Muscle of arm (tissue), 12 donors: ENCODE measurements around the gene AQR. TPM values are rescaled to one million over a fixed set of nuclear protein-coding genes. Genes with fewer than 3 reads are reported as not detected.
"Not testable (repeated sequence)": the region's sequence is repeated elsewhere in the genome, so short reads cannot be mapped to it uniquely, and the experiment has no call there.

Source experiments
- DNase-seq: peaks from one replicate; pipeline ENCODE4 v3.0.0-alpha.2; 2013
- polyA plus RNA-seq, 12 donors: library from polyadenylated mRNA; unstranded; fragments of 120-200 nt; gene quantifications; one replicate each; pipeline ENCODE4 v1.2.1, GENCODE V29; 2013; ENCODE audit not compliant: insufficient read length in 12 of 12

Gene AQR
- polyA plus RNA-seq, 12 donors, result 15.3 to 42.8 (median 21.7) TPM; not detected in 1

GRCh38 chr15:34970098-34970643 is 629 bp upstream of the AQR start:
- DNase-seq, result not testable (repeated sequence)

- DNase-seq, result no peak
Measured at GRCh38 chr15:34964277-34964676, 5.3 kb downstream of the AQR start.

- no peak for DNase-seq
Measured at GRCh38 chr15:34953851-34954250, 15.7 kb downstream of the AQR start.

DNA sequence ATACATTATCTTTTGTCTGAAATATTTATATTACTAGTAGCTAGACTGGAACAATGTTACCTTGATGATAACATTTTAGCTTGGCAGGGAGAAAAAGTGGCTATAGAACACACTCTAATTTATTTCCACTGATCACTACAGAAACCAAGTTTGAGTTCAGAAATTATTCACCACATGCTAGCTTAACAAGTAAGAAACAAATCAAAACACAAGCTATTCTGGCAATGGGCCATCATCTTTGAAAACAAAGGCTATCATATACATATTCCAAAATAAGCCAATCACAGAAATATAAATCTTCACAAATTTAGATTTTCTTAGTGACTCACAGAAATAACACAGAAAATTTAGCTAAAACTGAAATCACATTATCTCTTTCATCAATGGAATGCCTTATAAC is 17.1 kb downstream of the AQR start:
- DNase-seq, result no peak

DNA sequence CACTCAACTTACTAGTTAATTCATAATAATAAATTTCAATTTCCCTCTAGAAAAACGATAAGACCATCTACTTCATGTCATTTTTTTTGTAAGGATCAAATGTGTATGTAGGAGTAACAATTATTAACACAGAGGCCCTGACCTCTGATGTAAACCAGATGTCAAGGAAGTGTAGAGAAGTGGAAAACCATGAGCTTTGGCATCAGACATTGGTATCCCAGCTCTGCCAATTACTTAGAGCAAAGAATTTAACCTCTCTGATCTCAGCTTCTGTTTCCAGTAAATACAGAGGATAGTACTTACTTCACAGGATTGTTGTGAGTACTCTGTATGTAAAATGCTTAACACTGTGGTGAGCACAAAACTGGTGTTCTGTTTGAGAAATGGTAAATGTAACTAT is 17.5 kb downstream of the AQR start:
- DNase-seq, result no peak

GRCh38 chr15:34944936-34945335 is 24.6 kb downstream of the AQR start:
- no peak for DNase-seq

DNA sequence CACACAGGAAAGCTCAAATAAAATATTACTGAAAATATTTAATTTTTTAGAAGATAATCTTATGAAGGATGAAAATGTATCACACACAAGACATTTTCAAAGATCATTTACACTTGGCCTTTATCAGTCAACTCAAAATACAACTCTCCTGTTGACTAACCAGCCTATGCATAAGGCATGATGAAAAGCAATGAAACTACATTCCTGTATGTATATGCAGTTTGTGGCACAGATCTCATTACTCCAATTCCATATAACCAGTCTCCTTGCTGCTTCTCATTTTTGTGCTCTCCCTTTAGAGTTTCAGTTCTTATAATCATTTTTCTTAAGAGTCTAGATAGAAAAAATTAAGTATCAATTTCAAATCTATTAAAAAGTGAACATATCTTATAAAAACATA is 25.8 kb downstream of the AQR start:
- DNase-seq, result no peak

DNA sequence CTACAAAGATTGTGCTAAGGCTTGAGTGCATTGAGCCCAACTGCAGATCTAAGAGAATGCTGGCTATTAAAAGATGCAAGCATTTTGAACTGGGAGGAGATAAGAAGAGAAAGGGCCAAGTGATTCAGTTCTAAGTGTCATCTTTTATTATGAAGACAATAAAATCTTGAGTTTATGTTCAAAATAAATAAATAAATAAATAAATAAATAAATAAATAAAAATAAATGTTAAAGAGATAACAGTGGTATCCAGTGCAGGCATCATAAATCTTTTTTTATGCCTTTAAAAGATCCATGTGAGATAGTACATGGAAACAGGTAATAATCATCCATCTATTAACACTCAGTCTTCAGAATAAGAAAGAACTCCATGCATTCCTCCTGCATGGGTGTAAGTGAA is 26.3 kb downstream of the AQR start:
- not testable (repeated sequence) for DNase-seq

GRCh38 chr15:34942363-34942762 is 27.2 kb downstream of the AQR start:
- DNase-seq, result no peak

- no peak for DNase-seq
Measured at GRCh38 chr15:34941831-34942230, 27.7 kb downstream of the AQR start.

DNA sequence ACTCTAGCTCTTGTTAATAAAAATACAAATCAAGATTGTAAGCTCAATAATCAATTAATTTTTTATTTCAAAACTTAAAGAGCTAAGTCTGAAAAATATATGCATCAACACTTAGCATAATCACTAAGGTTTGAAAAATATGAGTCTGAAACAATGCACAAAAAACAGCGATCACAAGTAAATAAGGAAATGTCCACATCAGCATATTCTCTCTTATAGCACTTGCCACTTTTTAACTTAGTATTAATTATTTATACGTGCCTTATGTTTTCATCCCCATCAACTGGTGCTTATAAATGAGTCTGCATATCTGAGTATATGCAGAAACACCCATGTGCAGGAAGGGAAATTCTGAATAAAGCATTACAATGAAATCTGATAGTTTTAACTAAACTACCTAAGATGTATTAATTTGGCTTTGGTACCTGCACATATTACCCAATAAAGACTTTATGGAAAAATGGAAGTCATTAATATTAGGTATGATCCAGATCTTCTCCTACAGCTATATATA is 28.3 kb downstream of the AQR start:
- no peak for DNase-seq

- DNase-seq, result no peak
Measured at GRCh38 chr15:34933432-34933975, 36.0 kb downstream of the AQR start.

DNA sequence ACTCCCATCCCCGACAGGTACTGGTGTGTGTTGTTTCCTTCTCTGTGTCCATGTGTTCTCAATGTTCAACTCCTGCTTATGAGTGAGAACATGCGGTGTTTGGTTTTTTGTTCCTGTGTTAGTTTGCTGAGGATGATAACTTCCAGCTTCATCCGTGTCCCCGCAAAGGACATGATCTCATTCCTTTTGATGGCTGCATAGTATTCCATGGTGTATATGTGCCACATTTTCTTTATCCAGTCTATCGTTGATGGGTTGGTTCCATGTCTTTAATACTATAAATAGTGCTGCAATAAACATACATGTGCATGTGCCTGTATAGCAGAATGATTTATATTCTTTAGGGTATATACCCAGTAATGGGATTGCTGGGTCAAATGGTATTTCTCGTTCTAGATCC is 41.2 kb downstream of the AQR start:
- DNase-seq, result not testable (repeated sequence)

DNA sequence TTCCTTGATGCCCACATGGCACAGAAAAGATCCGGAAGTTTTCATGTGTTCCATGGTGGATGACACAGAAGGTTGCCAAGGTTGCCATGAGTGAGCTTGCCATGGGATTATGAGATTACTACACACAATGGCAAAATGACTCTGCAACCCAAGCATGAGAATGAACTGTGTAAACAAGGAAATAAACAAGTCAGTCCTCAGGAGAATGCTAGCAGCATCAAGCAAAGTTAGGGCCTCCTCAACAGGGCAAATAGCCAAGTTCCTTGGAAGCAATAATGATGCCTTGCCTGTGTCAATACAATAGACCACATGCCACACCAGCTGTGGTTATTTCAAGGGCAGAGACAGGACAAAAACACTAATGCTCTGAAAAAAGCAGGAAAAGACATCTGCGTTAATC is 41.8 kb downstream of the AQR start:
- DNase-seq, result no peak

GRCh38 chr15:34914317-34914716 is 55.2 kb downstream of the AQR start:
- no peak for DNase-seq

- DNase-seq, result no peak
Measured at GRCh38 chr15:34905047-34905446, 64.5 kb downstream of the AQR start.

DNA sequence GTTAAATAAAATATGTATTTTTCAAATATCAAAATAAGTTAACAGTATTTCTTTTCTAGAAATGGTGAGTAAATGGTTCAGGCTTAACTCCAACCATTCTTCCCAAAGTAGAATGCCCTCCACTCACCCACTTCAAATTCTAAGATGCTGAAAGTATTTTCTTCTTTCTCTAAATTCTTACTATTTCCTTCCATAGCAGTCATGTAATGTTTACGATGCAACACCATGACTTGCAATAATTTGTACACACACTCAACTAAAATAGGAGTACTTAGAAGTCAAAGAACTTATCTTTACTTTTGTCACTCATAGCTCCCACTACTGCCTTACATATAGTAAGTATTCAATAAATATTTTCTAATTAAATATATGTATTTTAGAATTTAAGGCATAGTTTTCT is 65.0 kb downstream of the AQR start:
- no peak for DNase-seq

GRCh38 chr15:34900748-34901147 is 68.8 kb downstream of the AQR start:
- peak; percentile 22 for DNase-seq

DNA sequence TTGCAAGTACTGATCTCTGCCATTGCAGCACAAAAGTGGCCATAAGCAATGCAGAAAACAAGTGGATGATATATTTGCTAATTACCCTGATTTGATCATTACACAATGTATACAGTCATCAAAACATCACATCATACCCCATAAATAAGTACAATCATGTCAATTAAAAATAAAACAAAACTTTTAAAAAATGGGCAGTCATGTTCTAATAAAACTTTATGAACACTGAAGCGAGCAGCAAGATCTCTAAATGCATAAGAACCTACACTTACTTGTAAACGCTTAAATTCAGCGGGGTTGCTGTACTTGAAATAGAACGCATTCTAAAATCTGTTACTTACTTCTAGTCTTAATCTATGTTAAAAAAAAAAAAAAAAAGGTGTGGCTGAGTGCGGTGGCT is 73.4 kb downstream of the AQR start:
- no peak for DNase-seq

GRCh38 chr15:34893967-34894366 is 75.6 kb downstream of the AQR start:
- no peak for DNase-seq

DNA sequence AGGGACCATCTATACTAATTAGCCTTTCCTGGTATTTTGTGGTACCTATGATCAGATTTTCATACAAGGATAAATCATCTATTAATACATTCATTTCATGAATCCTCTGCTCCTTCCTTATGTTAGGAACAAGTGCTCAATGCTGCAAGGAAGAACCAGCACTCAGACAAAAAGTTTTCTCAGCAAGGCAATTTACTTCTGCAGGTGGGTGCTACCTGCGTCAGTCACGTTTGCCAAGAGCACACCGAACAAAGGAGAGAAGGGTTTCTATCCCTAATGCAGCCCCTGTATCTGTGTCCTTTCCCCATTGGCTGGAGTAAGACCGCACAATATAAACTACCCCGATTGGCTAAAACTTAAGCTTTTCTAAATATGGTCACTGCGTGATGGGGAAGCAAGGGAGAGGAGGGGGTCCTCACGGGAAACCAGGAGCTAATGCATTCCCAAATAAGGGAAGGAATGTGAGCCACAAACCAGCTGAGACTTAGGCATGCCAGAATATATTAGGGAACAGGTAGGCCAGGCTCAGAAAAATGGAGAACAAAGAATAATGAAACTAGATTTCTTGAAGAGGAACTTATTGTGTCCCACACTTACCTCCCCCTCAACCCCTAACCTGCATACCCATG is 76.5 kb downstream of the AQR start:
- DNase-seq, result no peak

DNA sequence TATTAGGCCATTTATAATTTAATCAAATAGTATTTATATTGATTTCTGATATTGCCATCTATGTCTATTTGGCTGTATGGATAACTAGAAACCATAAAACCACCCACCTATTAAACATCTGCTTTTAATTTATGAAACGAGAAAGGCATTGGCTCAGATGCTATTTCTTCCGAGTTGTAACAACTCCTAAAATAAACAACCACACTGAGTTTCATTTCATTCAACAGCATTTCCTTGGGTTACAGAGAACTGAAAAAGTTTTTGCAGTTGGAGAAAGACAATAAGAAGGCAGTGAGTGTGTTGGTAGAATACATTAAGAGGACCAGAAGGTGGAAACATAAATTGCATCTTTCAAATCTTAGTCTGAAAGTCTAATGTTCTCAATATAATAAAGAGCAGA is 79.1 kb downstream of the AQR start:
- DNase-seq, result no peak

- DNase-seq, result no peak
Measured at GRCh38 chr15:34889476-34889875, 80.1 kb downstream of the AQR start.

DNA sequence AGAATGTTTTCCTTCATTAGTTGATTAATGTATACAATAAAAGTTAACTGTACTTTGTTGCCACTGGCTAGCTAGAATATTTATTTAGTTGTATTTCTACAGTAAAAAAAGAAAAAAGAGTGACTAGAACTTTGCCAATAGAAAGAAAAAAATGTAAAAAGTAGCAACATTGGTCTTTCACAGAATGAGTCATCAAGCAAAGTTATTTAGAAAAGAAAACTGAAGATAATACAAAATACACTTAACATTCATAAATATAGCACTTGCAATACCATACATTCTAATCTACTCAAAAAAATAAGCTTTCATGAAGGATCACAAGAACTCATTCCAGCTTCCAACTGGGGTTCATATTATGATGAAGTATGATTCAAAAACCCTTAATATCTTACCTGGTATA is 83.4 kb downstream of the AQR start:
- no peak for DNase-seq
